H1 (cell line): Measurements from ENCODE around the gene TBC1D23. TPM values are rescaled to one million over a fixed set of nuclear protein-coding genes. Genes with fewer than 3 reads are reported as not detected.

Experiments used
- POU5F1 ChIP-seq: IDR thresholded peaks from 2 replicates; pipeline ENCODE4 v1.6.1; 2011; ENCODE audit warnings: low read depth, mild to moderate bottlenecking, low read length, moderate library complexity
- TAF7 ChIP-seq: optimal IDR thresholded peaks from 2 replicates; pipeline ENCODE3; 2011; ENCODE audit warnings: low read depth, mild to moderate bottlenecking, inconsistent platforms, low read length, moderate library complexity, borderline replicate concordance
- polyA plus RNA-seq, 7 experiments: library from polyadenylated mRNA; depleted of rRNA in 3 of 7; stranded (reverse) in 5 of 7; unstranded in 2 of 7; fragments of >200 nt in 5 of 7; fragments of 200-250 nt in 2 of 7; gene quantifications; 1 replicate in 5 of 7; 2 replicates in 1 of 7; 4 replicates in 1 of 7; pipeline versions ENCODE4 v1.2.1 to v1.2.3, GENCODE V29; 2011 to 2013; ENCODE audit warnings: missing spikeins in 2 of 7, mixed read lengths in 2 of 7
- total RNA-seq: library from RNA; stranded (reverse); fragmentation: NEBNext Ultra II Directional; extraction: Animal tissue kit (Norgen Biotek cat#: 25700); gene quantifications from 2 replicates; pipeline ENCODE4 v1.2.1, GENCODE V29; 2021

TBC1D23 gene
- total and polyA plus RNA-seq, 2 of the 8 experiments (the other 6 are each of a cell fraction or from before 2014, with no cell fraction given) = 6.4 to 29.3 TPM

GRCh38 chr3:100333051-100333450, 72.3 kb downstream of the TBC1D23 start (continued):
- TF ChIP-seq POU5F1 = no peak
- no peak for TF ChIP-seq TAF7
- TF ChIP-seq, all 59 proteins: peak for 0
